Fibroblast of upper back skin (primary cell): ENCODE data around the gene FXYD3.

Experiments
- DNase-seq: peaks from one replicate; pipeline ENCODE4 v3.0.0-alpha.2; 2013

FXYD3 gene

DNA sequence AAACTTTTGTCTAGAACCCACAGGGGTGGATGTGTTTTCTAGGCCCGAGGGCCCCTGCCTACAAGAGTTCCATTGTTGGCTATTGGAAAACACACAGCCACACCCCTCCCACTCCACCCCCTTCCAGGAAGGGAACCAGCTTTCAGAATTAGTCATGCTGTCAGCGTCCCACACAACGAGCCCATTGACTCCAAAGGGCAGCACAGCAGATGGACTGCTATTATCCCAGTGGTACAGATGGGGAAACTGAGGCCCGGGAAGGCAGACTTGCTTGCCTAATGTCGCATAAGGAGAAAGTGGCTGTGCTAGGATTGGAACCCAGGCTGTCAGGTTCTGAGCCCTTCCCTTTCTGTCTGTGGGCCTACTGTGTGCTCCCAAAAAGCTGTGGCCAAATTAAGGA is 8.1 kb upstream of the FXYD3 start:
- no peak for DNase-seq

DNA sequence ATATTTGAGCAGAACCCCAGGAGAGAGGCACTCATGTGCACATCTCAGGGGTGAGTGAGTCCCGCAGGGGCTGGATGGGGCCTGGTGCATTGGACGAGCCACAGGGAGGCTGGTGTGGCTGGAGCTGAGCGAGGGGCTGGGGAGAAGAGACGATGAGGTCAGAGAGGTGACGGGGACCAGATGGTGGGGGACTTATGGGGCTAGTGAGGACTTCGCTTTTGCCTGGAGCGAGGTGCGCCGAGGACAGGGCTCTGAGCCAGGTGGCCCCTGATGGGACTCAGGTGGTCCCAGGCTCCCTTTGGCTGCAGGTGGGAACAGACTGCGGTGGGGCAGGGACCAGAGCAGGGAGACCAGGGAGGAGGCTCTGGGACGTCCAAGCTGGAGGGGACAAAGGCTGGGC is 6.9 kb upstream of the FXYD3 start:
- no peak for DNase-seq

DNA sequence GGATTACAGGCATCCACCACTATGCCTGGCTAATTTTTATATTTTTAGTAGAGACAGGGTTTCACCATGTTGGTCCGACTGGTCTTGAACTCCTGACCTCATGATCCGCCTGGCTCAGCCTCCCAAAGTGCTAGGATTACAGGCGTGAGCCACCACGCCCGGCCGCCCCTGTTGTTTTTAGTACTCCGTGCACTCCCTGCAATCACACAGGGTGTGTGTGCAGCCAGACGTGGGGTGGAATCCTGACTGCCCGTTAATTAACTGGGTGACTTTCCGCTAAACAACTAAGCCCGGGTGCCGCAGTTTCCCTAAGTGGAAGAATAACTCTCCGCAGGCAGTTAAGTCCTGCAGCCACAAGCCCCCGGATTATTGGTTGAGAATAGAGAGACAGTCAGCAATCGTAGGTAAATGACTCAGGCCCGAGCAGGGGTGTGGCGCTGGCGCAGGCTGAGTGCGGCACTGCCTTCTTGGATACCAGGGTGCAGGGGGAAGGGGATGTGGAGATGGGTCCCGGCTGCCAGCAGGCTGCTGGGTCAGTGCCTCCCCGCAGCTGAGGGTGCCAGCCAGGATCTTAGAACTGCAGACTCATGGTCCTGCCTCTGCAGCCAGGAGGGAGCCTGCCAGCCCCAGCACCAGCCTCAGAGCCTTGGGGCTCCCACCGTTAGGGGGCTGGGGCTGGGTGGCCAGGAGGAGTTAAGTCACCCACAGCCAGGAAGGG is 6.1 kb upstream of the FXYD3 start:
- DNase-seq: no peak

DNA sequence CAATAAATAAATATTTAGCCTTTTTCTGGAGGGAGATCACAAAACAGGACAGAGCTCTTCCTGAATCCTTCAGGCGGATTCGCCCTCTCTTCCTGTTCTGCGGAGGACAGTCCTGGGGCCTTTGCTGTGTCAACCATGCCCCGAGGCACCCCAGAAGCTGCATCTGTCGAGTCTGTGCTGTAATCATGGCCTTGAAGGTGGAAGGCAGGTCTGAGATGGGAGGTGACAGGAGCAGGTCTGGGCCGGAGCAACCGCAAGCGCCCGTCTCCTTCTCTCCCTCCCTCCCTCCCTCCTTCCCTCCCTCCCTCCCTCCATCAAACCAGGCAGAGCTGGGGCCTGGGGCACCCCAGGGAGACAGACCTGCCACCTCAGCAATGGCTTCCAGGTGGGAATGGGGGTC is 4.6 kb upstream of the FXYD3 start:
- no peak for DNase-seq

DNA sequence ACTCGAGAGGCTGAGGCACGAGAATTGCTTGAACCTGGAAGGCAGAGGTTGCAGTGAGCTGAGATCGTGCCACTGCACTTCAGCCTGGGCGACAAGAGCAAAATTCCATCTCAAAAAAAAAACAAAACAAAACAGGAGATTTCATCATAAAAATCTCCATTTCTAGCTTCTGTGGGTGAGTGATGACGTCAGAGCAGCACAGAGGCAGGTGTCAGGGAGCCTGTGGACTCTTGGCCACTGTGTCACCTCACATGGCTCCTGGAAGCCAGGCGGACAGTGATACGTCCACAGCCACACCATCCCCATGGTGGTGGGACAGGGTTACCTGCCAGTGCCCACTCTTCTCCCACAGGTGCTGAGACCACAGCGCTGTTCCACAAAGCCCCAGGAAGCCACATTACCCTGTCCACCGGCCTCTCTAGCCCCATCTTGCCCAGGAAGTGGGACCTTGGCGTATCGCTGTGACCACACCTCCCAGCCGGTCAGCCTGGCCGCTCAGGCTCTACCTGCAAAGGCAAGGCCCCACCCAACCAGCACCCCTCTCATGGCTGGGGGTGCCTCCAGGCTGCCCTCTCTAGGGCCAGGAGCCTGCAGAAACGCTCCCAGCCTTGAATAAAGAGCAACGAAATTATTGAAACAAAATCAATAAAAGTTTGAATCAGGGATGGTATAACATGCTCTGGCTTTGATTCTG is 2.5 kb upstream of the FXYD3 start:
- no peak for DNase-seq

DNA sequence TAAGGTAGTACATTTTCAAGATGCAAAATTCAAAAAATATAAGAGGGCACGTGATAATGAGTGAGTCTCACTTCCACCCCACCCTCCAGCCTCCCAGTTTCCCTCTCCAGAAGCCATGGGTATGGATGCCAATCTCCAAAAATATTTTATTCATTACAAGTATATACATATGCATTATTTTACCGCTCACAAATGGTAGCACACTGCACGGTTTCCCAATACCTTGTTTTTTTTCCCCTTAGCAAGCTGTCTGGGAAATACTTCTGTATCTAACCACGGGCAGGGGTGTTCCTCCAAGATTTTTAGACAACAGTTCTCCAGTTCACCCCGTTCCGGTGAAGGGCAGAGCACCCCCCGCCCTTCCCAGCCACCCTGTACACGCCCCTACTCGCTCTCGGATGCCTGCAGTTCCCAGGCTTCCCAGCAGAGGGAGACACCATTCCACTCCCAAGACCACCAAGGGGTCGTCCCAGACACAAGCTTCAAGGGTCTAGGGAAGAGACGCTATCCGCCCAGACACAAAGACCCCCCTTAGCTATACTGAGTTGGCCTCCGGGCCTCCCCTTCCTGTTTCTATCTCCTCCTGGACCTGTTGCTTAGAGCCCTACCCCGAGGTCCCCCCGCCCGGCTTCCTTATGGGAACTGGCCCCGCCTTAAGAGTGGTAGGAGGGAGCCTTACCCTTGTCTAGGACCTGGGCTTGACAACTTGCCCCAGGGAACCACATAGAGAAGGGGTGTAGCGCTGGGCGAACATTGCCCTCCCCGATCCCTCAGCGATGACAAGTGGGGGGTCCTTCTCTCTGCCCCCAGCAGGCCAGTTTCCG is 1.1 kb upstream of the FXYD3 start:
- DNase-seq: peak; percentile 48

DNA sequence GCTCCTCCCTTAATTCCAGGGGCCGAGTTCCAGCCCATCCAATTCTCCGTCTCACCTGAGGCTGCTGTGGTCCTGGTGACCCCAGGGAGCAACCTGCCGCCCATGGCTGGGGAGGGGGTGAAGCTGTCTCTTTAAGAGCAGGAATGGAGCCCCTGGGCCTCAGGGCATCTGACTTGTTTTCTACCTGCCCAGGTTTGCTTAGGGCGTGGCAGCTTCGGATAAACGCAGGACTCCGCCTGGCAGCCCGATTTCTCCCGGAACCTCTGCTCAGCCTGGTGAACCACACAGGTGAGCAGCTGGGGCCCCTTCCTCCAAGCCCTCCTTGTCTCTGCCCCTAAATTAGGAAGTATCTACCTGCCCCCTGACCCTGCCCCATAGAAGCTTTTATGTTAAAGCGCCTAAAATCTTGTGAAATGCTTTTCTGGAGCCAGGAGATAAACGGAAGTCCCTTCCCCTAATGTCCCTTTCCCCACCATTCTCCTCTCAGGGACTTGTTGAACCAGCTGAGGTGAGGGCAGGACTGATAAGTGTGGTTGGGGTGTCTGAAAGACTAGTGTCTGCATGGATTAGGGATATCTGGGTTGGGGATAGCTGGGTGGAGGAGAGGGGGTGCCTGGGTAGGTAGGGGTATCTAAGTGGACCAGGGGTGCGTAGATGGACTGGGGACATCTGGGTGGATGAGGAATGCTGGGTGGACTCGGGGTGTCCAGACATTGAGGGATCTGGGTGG is 614 bp downstream of the FXYD3 start:
- no peak for DNase-seq

DNA sequence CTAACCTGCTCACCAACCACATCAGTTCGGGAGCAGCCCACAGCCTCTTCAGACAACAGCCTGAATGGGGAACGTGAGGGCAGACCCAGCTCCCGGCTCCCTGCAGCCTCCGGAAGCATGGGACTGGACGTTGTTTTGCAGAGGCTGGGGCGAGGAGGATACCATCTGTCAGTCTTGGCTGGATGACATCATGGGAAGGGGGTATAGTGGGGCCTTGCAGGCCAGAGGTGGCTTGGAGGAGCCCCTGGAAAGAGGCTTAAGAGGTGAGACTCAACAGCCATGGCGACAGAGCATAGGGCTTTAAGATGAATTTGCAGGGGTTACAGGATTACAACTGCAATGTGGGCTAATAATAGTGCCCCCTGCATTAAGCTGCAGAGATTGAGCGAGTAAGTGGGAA is 1.5 kb downstream of the FXYD3 start:
- DNase-seq: no peak

DNA sequence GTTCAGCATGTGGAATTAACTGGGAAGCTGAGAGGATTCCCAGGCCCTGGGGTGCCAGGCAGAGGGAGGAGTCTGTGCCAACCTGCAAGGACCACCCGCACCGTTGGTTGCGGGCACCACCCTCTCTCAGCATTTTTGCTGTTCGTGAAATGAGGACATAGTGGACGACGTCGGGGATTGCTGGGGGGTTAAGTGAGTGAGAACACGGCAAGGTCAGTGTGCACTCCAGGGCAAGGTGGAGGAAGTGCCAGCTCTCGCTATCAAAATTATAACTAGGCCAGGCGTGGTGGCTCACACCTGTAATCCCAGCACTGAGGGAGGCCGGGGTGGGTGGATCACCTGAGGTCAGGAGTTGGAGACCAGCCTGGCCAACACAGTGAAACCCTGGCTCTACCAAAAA is 2.2 kb downstream of the FXYD3 start:
- no peak for DNase-seq

DNA sequence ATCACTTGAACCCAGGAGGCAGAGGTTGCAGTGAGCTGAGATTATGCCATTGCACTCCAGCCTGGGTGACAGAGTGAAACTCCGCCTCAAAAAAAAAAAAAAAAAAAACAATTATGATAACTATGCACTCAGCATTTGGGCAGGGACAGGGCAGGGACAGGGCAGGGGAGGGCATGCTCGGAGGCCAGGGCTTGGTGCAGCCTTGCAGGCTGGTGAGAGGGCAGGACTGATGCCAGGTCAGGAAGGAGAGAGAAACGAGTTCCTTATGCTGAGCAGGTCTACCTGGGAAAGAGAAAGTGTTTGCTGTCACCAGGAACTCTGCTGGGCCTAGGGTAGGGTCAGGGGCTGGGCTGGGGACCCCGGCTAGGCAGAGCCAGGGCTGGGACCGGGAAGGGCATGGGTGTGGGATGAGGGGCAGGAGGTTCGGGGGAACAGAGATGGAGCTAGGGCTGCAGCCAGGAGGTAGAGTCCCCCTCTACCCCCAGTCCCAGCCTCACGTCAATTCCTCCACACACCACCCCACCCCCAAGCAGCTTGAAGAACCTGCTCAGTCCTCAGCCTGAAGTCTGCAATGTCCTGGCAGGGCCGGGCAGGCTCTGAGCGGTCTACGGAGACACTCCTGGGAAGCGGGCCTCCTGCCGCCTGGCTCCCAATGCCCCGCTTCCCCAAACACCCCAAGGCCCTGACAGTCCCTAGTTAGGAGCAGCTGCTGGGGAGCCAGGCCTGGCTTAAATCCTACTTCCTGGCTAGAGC is 2.8 kb downstream of the FXYD3 start:
- no peak for DNase-seq

DNA sequence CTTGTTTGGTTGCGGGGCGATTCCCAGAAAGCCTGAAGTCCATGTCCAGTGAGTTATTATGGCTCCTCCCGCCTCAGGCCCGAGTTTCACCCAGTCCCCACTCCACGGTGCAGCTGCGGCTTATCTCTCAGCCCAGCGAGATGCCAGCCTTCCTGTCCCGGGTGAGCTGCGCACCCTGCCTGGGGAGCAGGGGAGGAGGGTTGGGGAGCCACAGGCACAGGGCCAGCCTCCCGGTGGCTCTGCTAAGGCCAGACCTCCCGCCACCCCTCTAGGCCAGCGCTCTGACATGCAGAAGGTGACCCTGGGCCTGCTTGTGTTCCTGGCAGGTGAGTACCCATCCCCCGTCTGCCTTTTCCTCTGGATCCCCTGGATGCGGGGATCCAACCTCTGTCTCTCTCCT is 3.5 kb downstream of the FXYD3 start:
- DNase-seq: no peak

DNA sequence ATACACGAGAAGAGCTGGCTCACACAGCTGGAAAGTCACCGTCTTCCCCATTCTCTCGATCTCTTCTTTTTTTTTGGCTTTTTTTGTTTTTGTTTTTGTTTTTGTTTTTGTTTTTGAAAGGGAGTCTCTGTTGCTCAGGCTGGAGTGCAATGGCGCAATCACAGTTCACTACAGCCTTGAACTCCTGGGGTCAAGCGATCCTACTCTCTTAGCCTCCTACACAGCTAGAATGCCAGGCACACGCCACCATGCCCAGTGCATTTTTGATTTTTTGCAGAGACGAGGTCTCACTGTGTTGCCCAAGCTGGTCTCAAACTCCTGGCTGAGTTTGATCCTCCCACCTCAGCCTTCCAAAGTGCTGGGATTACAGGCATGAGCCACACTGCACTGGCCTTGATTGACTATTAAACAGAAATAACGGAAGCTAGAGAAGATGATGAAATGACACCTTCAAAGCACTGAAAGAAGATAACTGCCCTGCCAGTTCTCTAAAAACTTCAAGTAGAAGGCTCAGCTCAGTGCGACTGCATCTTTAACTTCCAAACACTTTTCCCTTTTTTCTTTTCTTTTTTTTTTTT is 4.0 kb downstream of the FXYD3 start:
- no peak for DNase-seq

DNA sequence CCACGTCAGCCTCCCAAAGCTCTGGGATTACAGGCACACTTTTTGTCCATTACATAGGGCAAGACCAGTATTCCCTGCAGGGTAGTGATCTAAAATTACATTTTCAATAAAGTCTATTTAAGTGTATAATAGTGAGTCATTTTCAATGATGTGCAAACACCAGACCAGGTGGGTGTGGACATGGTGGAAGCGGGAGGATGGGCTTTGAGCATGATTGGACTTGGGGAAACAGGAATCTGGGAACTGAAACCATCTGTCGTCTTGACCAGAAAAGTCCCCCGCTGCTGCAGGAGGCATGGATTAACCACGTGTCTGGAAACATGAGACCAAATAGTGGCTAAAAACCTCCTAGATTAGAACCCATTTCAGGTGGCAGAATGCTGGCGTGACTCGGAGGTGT is 4.9 kb downstream of the FXYD3 start:
- peak; percentile 89 for DNase-seq

DNA sequence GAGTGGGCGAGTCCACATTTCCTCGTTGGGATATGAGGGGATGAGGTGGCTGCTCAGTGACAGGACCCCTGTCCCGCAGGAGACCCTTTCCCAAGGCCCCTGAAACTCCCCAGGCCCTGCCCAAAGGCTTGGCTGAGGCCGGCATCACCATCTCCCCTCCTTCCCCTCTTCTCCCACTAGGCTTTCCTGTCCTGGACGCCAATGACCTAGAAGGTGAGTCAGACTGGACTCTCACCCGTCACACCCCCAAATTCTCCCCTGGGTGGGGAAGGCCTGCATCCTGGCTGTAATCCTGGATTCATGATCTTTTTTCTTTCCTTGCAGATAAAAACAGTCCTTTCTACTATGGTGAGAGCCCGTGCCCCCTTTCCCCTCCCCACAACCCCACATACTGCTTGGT is 5.3 kb downstream of the FXYD3 start:
- no peak for DNase-seq

DNA sequence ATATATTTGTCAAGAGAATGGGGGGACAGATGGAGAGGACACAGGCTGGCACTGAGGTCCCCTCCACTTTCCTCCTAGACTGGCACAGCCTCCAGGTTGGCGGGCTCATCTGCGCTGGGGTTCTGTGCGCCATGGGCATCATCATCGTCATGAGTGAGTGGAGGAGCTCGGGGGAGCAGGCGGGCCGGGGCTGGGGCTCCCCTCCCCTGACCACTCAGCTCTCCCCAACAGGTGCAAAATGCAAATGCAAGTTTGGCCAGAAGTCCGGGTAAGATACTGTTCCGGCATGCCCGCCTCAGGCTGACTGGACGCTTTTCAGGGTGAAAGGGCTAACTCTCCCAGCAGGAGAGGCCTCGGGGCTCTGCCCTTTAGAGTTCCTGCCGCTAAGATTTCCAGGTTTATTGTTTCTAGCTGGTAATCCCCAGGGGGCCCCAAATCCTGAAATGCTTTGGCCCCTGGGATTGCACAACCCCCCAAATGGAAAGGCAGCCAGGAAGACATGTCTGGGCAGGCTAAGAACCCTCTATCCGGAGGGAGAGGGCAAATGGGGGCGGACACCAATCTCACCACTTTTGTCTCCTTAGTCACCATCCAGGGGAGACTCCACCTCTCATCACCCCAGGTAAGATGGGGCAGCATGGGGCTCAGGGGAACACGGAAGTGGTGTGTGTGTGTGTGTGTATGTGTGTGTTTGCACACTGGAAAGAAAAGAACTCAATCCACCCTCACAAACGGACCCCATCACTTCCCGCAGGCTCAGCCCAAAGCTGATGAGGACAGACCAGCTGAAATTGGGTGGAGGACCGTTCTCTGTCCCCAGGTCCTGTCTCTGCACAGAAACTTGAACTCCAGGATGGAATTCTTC is 7.3 kb downstream of the FXYD3 start:
- no peak for DNase-seq

DNA sequence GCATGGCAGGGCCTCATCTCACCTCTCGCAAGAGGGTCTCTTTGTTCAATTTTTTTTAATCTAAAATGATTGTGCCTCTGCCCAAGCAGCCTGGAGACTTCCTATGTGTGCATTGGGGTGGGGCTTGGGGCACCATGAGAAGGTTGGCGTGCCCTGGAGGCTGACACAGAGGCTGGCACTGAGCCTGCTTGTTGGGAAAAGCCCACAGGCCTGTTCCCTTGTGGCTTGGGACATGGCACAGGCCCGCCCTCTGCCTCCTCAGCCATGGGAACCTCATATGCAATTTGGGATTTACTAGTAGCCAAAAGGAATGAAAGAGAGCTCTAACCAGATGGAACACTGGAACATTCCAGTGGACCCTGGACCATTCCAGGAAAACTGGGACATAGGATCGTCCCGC is 8.0 kb downstream of the FXYD3 start:
- no peak for DNase-seq

DNA sequence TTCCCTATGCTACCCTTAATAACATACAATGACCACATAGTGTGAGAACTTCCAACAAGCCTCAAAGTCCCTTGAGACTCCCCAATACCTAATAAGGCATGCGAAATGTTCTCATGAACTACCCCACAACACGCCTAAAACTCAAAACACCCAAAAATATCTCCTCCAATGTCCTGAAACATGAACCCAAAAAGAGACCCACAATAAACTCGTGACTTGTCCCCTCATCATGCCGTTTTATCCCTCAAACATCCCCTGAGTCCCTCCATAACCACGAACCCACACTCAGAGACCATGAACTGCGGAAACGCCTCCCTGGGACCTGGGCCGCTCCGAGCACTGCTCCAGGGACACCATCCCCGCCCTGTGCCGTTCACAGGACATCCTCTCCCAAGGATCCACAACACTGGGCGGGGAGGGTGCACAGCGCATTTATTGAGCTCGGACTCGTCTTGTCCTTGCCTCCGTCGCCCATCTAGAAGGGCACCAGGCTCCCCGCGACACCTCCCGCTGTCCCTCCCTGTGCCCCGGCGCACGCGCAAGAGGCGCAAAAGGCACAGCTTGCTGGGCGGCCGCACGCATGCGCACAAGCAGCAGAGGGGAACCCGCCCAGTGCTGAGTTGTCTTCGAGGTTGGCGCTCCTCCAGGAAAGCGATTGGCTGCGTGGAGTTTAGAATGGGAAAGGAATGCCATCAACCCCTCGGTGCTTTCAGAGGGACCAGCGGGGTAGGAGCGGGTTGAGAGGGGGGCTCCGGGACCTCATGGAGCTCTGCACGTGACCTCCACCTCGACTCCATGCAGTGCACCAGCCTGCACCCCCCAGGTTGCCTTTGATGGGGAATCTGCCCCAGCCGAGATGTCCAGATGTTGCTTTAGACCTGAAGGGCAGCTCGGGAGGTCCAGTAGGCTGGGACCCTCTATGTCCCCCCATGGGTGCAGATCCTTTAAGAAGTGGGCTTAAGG is 8.8 kb downstream of the FXYD3 start:
- DNase-seq: peak; percentile 96

DNA sequence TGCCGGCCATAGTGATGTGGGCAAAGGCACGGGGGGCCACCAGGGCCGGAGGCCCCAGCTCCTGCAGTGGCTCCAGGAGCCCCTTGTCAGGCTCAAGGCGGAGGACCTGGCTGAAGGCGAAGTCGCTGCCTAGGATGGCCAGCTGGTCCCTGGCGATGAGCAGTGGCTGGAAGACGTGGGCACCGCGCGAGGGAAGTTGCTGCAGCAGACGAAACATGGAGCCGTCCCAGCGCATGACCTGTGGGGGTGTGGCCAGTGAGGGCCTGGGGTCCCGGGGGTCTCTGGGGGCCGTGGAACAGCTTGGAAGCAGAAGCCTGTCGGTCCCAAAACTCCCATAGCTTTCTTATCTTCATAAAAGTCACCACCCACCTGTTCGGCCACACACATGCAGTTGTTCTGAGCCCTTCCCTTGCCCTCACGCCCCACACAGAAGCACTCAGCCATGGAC is 9.7 kb downstream of the FXYD3 start:
- no peak for DNase-seq

DNA sequence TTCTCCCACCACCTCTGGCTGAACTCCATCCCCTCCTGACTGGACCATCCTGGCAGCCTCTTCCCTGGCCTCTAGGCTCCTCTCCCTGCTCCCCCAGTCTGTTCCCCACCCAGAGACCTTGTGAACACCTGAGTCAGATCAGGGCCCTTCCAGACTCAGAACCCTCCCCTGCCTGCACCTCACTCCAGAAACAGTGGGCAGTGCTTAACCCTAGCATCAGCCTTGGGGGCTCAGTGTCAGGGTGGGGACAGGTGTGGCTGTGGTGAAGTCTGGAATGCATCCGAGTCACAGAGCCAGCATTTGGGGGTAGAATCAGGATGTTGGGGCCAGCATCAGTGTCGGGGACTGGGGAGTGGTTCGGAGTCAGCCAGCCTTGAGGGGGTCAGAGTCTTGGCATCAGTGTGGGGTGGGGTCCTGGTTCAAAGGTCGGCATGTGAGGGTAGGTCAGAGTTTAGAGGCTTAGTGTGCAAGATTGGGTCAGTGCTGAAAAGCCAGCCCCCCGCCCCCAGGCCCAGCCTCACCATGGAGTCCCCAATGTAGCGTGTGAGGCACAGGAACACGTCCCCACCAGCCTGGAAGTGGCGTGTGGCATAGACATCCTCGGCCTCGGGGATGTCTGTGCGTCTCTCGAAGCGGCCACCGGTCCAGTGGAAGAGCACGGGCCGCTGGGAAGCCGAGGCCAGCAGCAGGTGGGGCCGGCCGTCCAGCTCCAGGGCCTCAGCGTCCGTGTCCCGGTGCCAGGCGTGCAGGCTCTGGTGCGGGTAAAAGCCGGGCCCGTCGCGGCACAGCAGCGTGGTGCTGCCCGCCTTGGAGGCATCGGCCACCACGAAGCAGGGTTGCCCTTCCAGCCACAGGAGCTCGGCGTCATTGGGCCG is 10.4 kb downstream of the FXYD3 start:
- DNase-seq: no peak
